SK-N-SH (cell line): ENCODE data around the gene TNRC6B. TPM values are rescaled to one million over a fixed set of nuclear protein-coding genes. Genes with fewer than 3 reads are reported as not detected.

Source experiments
- CTCF ChIA-PET: fragments of 300-600, 350-600 bp; formaldehyde crosslinking; extraction: SDS; loops from one replicate; lab custom pipeline; 2021; lab: Yijun Ruan, JAX
- POLR2A ChIA-PET: fragments of 350-600 bp; sonication (Branson Sonifier 250); formaldehyde crosslinking; extraction: SDS; loops from one replicate; lab custom pipeline; 2020; ENCODE audit warnings: antibody characterized with exemption, inconsistent platforms; lab: Yijun Ruan, JAX
- DNase-seq: peaks from one replicate; pipeline ENCODE4 v3.0.0; 2012
- H2AFZ ChIP-seq: fragments of 200-600 bp; sonication (generic); 2 replicates; pipeline ENCODE4 v1.8.1; 2016; ENCODE audit warnings: antibody characterized with exemption, mild to moderate bottlenecking, low read depth
- H3F3A ChIP-seq: fragments of 200-600 bp; sonication (generic); replicated peaks from 2 replicates; pipeline ENCODE3; 2016; ENCODE audit warnings: antibody characterized with exemption, mild to moderate bottlenecking; ENCODE audit not compliant: insufficient read depth
- H3K27ac ChIP-seq, 2 experiments: fragments of 200-500 bp in 1 of 2; fragments of 200-600 bp in 1 of 2; sonication (Bioruptor generic) in 1 of 2; sonication (generic), shearing (Covaris generic) in 1 of 2; 2 replicates each; pipeline versions ENCODE4 v1.5.1 to v1.6.1; 2014 to 2016; ENCODE audit warnings: low read depth in 2 of 2, inconsistent platforms in 1 of 2, low read length in 1 of 2, mild to moderate bottlenecking in 1 of 2, mixed read lengths in 1 of 2
- H3K27me3 ChIP-seq: fragments of 200-600 bp; sonication (generic), shearing (Covaris generic); 2 replicates; pipeline ENCODE4 v1.6.1; 2016; ENCODE audit warnings: mixed run types; ENCODE audit not compliant: insufficient read depth
- H3K36me3 ChIP-seq, 2 experiments: fragments of 200-500 bp in 1 of 2; fragments of 200-600 bp in 1 of 2; sonication (Bioruptor generic) in 1 of 2; sonication (generic) in 1 of 2; replicated peaks in 1 of 2; 2 replicates each; pipeline versions ENCODE3 to v1.5.1; 2014 to 2016; ENCODE audit warnings: low read length in 1 of 2, mild to moderate bottlenecking in 1 of 2; ENCODE audit not compliant: insufficient read depth in 2 of 2, control insufficient read depth in 1 of 2
- H3K4me1 ChIP-seq, 2 experiments: fragments of 200-500 bp in 1 of 2; fragments of 200-600 bp in 1 of 2; sonication (Bioruptor generic) in 1 of 2; sonication (generic), shearing (Covaris generic) in 1 of 2; 2 replicates each; pipeline versions ENCODE4 v1.5.1 to v1.6.1; 2014 to 2016; ENCODE audit warnings: low read depth in 1 of 2, low read length in 1 of 2, mixed run types in 1 of 2; ENCODE audit not compliant: insufficient read depth in 2 of 2, control insufficient read depth in 1 of 2
- H3K4me2 ChIP-seq: fragments of 200-600 bp; sonication (generic), shearing (Covaris generic); 2 replicates; pipeline ENCODE4 v1.6.1; 2017; ENCODE audit warnings: mixed run types
- H3K4me3 ChIP-seq, 2 experiments: fragments of 200-500 bp in 1 of 2; fragments of 200-600 bp in 1 of 2; sonication (Bioruptor generic) in 1 of 2; sonication (generic), shearing (Covaris generic) in 1 of 2; 2 replicates each; pipeline versions ENCODE4 v1.5.1 to v1.8.1; 2014 to 2016; ENCODE audit warnings: low read depth in 2 of 2, inconsistent platforms in 1 of 2, low read length in 1 of 2, mild to moderate bottlenecking in 1 of 2, mixed read lengths in 1 of 2, moderate library complexity in 1 of 2
- H3K79me2 ChIP-seq: fragments of 200-600 bp; sonication (generic); 2 replicates; pipeline ENCODE4 v1.8.1; 2017; ENCODE audit warnings: mild to moderate bottlenecking; ENCODE audit not compliant: insufficient read depth
- H3K9ac ChIP-seq: fragments of 200-600 bp; sonication (generic); 2 replicates; pipeline ENCODE4 v1.6.1; 2017; ENCODE audit warnings: mixed run types
- H3K9me2 ChIP-seq: fragments of 200-600 bp; sonication (generic); 2 replicates; pipeline ENCODE4 v1.6.1; 2017; ENCODE audit warnings: mixed run types
- H3K9me3 ChIP-seq: fragments of 200-600 bp; sonication (generic); 2 replicates; pipeline ENCODE4 v1.6.1; 2017; ENCODE audit warnings: mixed run types, mild to moderate bottlenecking, moderate library complexity
- H4K20me1 ChIP-seq: fragments of 200-600 bp; sonication (generic); 2 replicates; pipeline ENCODE4 v1.6.1; 2017; ENCODE audit warnings: mild to moderate bottlenecking, mixed run types; ENCODE audit not compliant: insufficient read depth
- CTCF ChIP-seq: fragments of 200-600 bp; sonication (generic); IDR thresholded peaks from 2 replicates; pipeline ENCODE4 v1.6.1; 2017; ENCODE audit warnings: antibody characterized with exemption, mild to moderate bottlenecking, moderate library complexity
- FOSL2 ChIP-seq: IDR thresholded peaks from 2 replicates; pipeline ENCODE4 v1.4.0; 2012; ENCODE audit warnings: low read depth, mild to moderate bottlenecking, moderate library complexity, borderline replicate concordance
- FOXJ3 ChIP-seq: sonication (generic); formaldehyde crosslinking; IDR thresholded peaks from 2 replicates; pipeline ENCODE4 v1.5.1; 2020; ENCODE audit warnings: mild to moderate bottlenecking, missing genetic modification reagents
- GATA2 ChIP-seq: sonication (generic); formaldehyde crosslinking; IDR thresholded peaks from 2 replicates; pipeline ENCODE4 v1.5.0; 2020; ENCODE audit warnings: mild to moderate bottlenecking, missing genetic modification reagents
- IRF3 ChIP-seq: fragments of 150-350 bp; IDR thresholded peaks from 2 replicates; pipeline ENCODE4 v1.6.1; 2016; ENCODE audit warnings: mild to moderate bottlenecking, low read depth, low read length
- JUND ChIP-seq: IDR thresholded peaks from 2 replicates; pipeline ENCODE4 v1.4.0; 2012
- MAX ChIP-seq: IDR thresholded peaks from 2 replicates; pipeline ENCODE4 v1.4.0; 2012; ENCODE audit warnings: low read depth
- NFIC ChIP-seq: IDR thresholded peaks from 2 replicates; pipeline ENCODE4 v1.4.0; 2012; ENCODE audit warnings: borderline replicate concordance
- NRF1 ChIP-seq: IDR thresholded peaks from 2 replicates; pipeline ENCODE4 v1.6.1; 2012; ENCODE audit warnings: low read depth, mild to moderate bottlenecking, low read length
- PBX3 ChIP-seq: IDR thresholded peaks from 2 replicates; pipeline ENCODE4; 2012
- RCOR1 ChIP-seq: fragments of 150-350 bp; IDR thresholded peaks from 2 replicates; pipeline ENCODE4 v1.6.1; 2017; ENCODE audit warnings: antibody characterized with exemption, low read length
- TAF1 ChIP-seq: IDR thresholded peaks from 2 replicates; pipeline ENCODE4 v1.6.1; 2012; ENCODE audit warnings: low read depth, mild to moderate bottlenecking, low read length, moderate library complexity, borderline replicate concordance
- USF1 ChIP-seq: IDR thresholded peaks from 2 replicates; pipeline ENCODE4 v1.4.0; 2012; ENCODE audit warnings: low read depth, borderline replicate concordance
- ZBTB33 ChIP-seq: IDR thresholded peaks from 2 replicates; pipeline ENCODE4 v1.4.0; 2012; ENCODE audit warnings: low read depth, borderline replicate concordance
- WGBS: methylation state at CpG from one replicate; pipeline ENCODE4 v1.1.6; 2017; ENCODE audit warnings: low lambda C conversion rate; 5-methylcytosine and 5-hydroxymethylcytosine counted together
- polyA plus RNA-seq, 3 experiments: library from polyadenylated mRNA; depleted of rRNA; stranded (reverse); fragments of >200 nt; gene quantifications; 2 replicates each; pipeline ENCODE4 v1.2.3, GENCODE V29; 2012

TNRC6B gene
- polyA plus RNA-seq, 1 of the 3 experiments (the other 2 are of a cell fraction): 1.2 TPM

GRCh38 chr22:40153192-40153591 is 24.5 kb upstream of the TNRC6B start:
- no peak overlapping the region for H3K9ac ChIP-seq
- TF ChIP-seq TAF1: no peak
- TF ChIP-seq CTCF: no peak
- no peak for TF ChIP-seq ZBTB33
- no peak for TF ChIP-seq FOSL2
- ChIA-PET POLR2A (no interaction called here), CTCF (interaction anchor here (1.0 kb wide), 1 partner anchor 195 kb away, joined by 4 read pairs; no protein-coding TSS in a partner anchor)
- no peaks in the 10 kb centered on the region for H3K79me2 ChIP-seq
- WGBS: 90% methylated on average over 4 of the region's 4 CpGs
- H3K9me2 ChIP-seq: no peaks in the 10 kb centered on the region
- no peaks in the 10 kb centered on the region for H3K36me3 ChIP-seq
- H3K27ac ChIP-seq: no peak overlapping the region
- no peaks in the 10 kb centered on the region for H3K27me3 ChIP-seq
- H3K9me3 ChIP-seq: no peaks in the 10 kb centered on the region
- no peak overlapping the region for H2AFZ ChIP-seq
- H3K4me3 ChIP-seq: no peak overlapping the region
- no peak overlapping the region for H3K4me2 ChIP-seq
- no peaks in the 10 kb centered on the region for H3F3A ChIP-seq
- no peaks in the 10 kb centered on the region for H4K20me1 ChIP-seq
- no peak for DNase-seq
- H3K4me1 ChIP-seq: no peaks in the 10 kb centered on the region

GRCh38 chr22:40153705-40154104 is 24.0 kb upstream of the TNRC6B start:
- ChIA-PET POLR2A (no interaction called here), CTCF (interaction anchor here (1.0 kb wide), 1 partner anchor 195 kb away, joined by 4 read pairs; no protein-coding TSS in a partner anchor)
- H3F3A ChIP-seq: no peaks in the 10 kb centered on the region
- no peak overlapping the region for H3K4me2 ChIP-seq
- no peaks in the 10 kb centered on the region for H3K4me1 ChIP-seq
- H3K36me3 ChIP-seq: no peaks in the 10 kb centered on the region
- H3K4me3 ChIP-seq: no peak overlapping the region
- no peaks in the 10 kb centered on the region for H3K9me2 ChIP-seq
- no peaks in the 10 kb centered on the region for H3K9me3 ChIP-seq
- no peaks in the 10 kb centered on the region for H4K20me1 ChIP-seq
- WGBS: 81% methylated on average over 4 of the region's 4 CpGs
- no peaks in the 10 kb centered on the region for H3K27me3 ChIP-seq
- H3K9ac ChIP-seq: no peak overlapping the region
- no peaks in the 10 kb centered on the region for H3K79me2 ChIP-seq
- H3K27ac ChIP-seq: no peak overlapping the region
- DNase-seq: no peak
- no peak overlapping the region for H2AFZ ChIP-seq
- TF ChIP-seq JUND (no peak), GATA2 (CRISPR knock-in tag) (no peak), RCOR1 (no peak), PBX3 (no peak), CTCF (no peak), MAX (no peak), FOXJ3 (CRISPR knock-in tag) (no peak), IRF3 (no peak), USF1 (no peak), NRF1 (no peak), NFIC (no peak)
